ENCODE measurements around the gene GAPDHS. TPM values are rescaled to one million over a fixed set of nuclear protein-coding genes. Genes with fewer than 3 reads are reported as not detected.

GAPDHS gene
- total RNA-seq, 1 experiment from 2014 or later, result not detected

GRCh38 chr19:35590875-35591274 is 57.6 kb downstream of the GAPDHS start:
- Mint-ChIP-seq H3K4me1 (ENCODE audit: low read depth, unreplicated experiment) (no peaks in the 10 kb centered on the region), H3K9me3 (ENCODE audit: low read depth, unreplicated experiment) (peaks cover 3% of the 10 kb centered on the region), H3K4me3 (ENCODE audit: low read depth, unreplicated experiment) (no peak overlapping the region), H3K27ac (ENCODE audit: unreplicated experiment) (no peak overlapping the region), H3K36me3 (ENCODE audit: insufficient read depth, unreplicated experiment) (no peaks in the 10 kb centered on the region), H3K27me3 (ENCODE audit: unreplicated experiment) (peaks cover 38% of the 10 kb centered on the region)
- no peak for DNase-seq
- no TSS peak for BruUV-seq (replicated peaks)
- no peak for TF ChIP-seq CTCF (IDR thresholded peaks at IDR 0.05; ENCODE audit: unreplicated experiment)
- CTCF ChIA-PET, result no interaction called here
- intact Hi-C loops (cut with micrococcal nuclease; ENCODE audit: unreplicated experiment), result no loop called here

GRCh38 chr19:35592226-35592625 is 59.0 kb downstream of the GAPDHS start:
- TF ChIP-seq CTCF (IDR thresholded peaks at IDR 0.05; ENCODE audit: unreplicated experiment), result no peak
- H3K4me3 Mint-ChIP-seq (ENCODE audit: low read depth, unreplicated experiment), result no peak overlapping the region
- H3K36me3 Mint-ChIP-seq (ENCODE audit: insufficient read depth, unreplicated experiment), result no peaks in the 10 kb centered on the region
- intact Hi-C loops (cut with micrococcal nuclease; ENCODE audit: unreplicated experiment), result no loop called here
- peak; percentile 30 for DNase-seq
- H3K4me1 Mint-ChIP-seq (ENCODE audit: low read depth, unreplicated experiment), result no peaks in the 10 kb centered on the region
- no TSS peak for BruUV-seq (replicated peaks)
- CTCF ChIA-PET, result interaction anchor here (0.7 to 0.8 kb wide), 2 partner anchors 44 to 97 kb away, joined by 3 to 4 read pairs; no protein-coding TSS in a partner anchor
- H3K27ac Mint-ChIP-seq (ENCODE audit: unreplicated experiment), result no peak overlapping the region
- H3K27me3 Mint-ChIP-seq (ENCODE audit: unreplicated experiment), result peaks cover 38% of the 10 kb centered on the region
- H3K9me3 Mint-ChIP-seq (ENCODE audit: low read depth, unreplicated experiment), result peaks cover 4% of the 10 kb centered on the region

Other genes starting within 250 kb of the GAPDHS start
- not detected in 2 replicates for gene MAG, start 241.3 kb upstream of the GAPDHS start, total RNA-seq (2022)
- gene CD22, start 204.3 kb upstream of the GAPDHS start, total RNA-seq (2022), result 5.9 and 7.6 TPM in 2 replicates
- not detected in 2 replicates for gene FFAR1, start 185.6 kb upstream of the GAPDHS start, total RNA-seq (2022)
- gene FFAR3, start 175.0 kb upstream of the GAPDHS start, total RNA-seq (2022), result not detected in 2 replicates
- not detected in 2 replicates for gene GPR42, start 162.4 kb upstream of the GAPDHS start, total RNA-seq (2022)
- not detected in 2 replicates for gene FFAR2, start 85.2 kb upstream of the GAPDHS start, total RNA-seq (2022)
- not detected in 2 replicates for gene KRTDAP, start 43.0 kb upstream of the GAPDHS start, total RNA-seq (2022)
- gene DMKN, start 19.8 kb upstream of the GAPDHS start, total RNA-seq (2022), result 218 and 224 TPM in 2 replicates
- not detected in 2 replicates for gene SBSN, start 5.1 kb upstream of the GAPDHS start, total RNA-seq (2022)
- gene TMEM147, start 12.2 kb downstream of the GAPDHS start, total RNA-seq (2022), result 114 and 118 TPM in 2 replicates
- not detected in 2 replicates for gene ATP4A, start 30.2 kb downstream of the GAPDHS start, total RNA-seq (2022)
- not detected in 2 replicates for gene PMIS2, start 52.7 kb downstream of the GAPDHS start, total RNA-seq (2022)
- 35.3 and 38.0 TPM in 2 replicates for gene HAUS5, start 79.3 kb downstream of the GAPDHS start, total RNA-seq (2022)
- 148 and 162 TPM in 2 replicates for gene RBM42, start 95.6 kb downstream of the GAPDHS start, total RNA-seq (2022)
- 1.3 TPM in 1 of 2 replicates, not detected in the other for gene ETV2, start 108.3 kb downstream of the GAPDHS start, total RNA-seq (2022)
- gene COX6B1, start 114.9 kb downstream of the GAPDHS start, total RNA-seq (2022), result 488 and 497 TPM in 2 replicates
- not detected in 2 replicates for gene UPK1A, start 133.1 kb downstream of the GAPDHS start, total RNA-seq (2022)
- gene ZBTB32, start 171.1 kb downstream of the GAPDHS start, total RNA-seq (2022), result not detected in 2 replicates
- gene KMT2B, start 184.5 kb downstream of the GAPDHS start, total RNA-seq (2022), result 65.2 and 65.3 TPM in 2 replicates
- gene IGFLR1, start 209.0 kb downstream of the GAPDHS start, total RNA-seq (2022), result 9.2 and 9.9 TPM in 2 replicates
- gene U2AF1L4, start 212.0 kb downstream of the GAPDHS start, total RNA-seq (2022), result 15.1 and 16.2 TPM in 2 replicates
- 114 and 126 TPM in 2 replicates for gene PSENEN, start 212.2 kb downstream of the GAPDHS start, total RNA-seq (2022)
- gene LIN37, start 215.1 kb downstream of the GAPDHS start, total RNA-seq (2022), result 12.4 and 15.9 TPM in 2 replicates
- gene HSPB6, start 223.6 kb downstream of the GAPDHS start, total RNA-seq (2022), result 0.71 and 0.93 TPM in 2 replicates
- 70.3 and 70.7 TPM in 2 replicates for gene PROSER3, start 224.7 kb downstream of the GAPDHS start, total RNA-seq (2022)
- 16.8 and 27.0 TPM in 2 replicates for gene ARHGAP33, start 242.1 kb downstream of the GAPDHS start, total RNA-seq (2022)

Data from Calu3 (cell line).